ENCODE measurements around the gene HSD17B1.
"Not testable (repeated sequence)": the region's sequence is repeated elsewhere in the genome, so short reads cannot be mapped to it uniquely, and the experiment has no call there.

HSD17B1 gene

GRCh38 chr17:42525221-42525620, 27.5 kb upstream of the HSD17B1 start:
- no peak for DNase-seq (ENCODE audit: low read depth, low spot score)

- no peak for DNase-seq (ENCODE audit: low read depth, low spot score)
Measured at GRCh38 chr17:42526031-42526444, 26.7 kb upstream of the HSD17B1 start.

GRCh38 chr17:42527932-42528331, 24.8 kb upstream of the HSD17B1 start:
- DNase-seq (ENCODE audit: low read depth, low spot score), result no peak

GRCh38 chr17:42529061-42529460, 23.7 kb upstream of the HSD17B1 start:
- no peak for DNase-seq (ENCODE audit: low read depth, low spot score)

DNA sequence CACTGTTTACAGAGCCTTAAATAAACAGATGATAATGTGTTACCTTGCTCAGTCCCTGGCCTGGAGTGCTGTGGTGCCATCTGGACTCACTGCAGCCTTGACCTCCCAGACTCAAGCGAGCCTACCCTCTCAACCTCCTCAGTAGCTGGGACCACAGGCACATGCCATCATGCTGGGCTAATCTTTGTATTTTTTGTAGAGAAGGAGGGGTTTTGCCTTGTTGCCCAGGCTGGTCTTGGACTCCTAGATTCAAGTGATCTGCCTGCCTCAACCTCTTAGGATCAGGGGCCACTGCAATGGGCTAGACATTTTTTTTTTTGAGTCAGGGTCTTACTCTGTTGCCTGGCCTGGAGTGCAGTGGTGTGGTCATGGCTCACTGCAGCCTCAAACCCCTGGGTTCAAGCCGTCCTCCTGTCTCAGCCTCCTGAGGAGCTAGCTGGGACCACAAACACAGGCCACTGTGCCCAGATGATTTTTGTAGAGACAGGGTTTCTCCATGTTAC, 21.7 kb upstream of the HSD17B1 start:
- DNase-seq (ENCODE audit: low read depth, low spot score), result no peak

DNA sequence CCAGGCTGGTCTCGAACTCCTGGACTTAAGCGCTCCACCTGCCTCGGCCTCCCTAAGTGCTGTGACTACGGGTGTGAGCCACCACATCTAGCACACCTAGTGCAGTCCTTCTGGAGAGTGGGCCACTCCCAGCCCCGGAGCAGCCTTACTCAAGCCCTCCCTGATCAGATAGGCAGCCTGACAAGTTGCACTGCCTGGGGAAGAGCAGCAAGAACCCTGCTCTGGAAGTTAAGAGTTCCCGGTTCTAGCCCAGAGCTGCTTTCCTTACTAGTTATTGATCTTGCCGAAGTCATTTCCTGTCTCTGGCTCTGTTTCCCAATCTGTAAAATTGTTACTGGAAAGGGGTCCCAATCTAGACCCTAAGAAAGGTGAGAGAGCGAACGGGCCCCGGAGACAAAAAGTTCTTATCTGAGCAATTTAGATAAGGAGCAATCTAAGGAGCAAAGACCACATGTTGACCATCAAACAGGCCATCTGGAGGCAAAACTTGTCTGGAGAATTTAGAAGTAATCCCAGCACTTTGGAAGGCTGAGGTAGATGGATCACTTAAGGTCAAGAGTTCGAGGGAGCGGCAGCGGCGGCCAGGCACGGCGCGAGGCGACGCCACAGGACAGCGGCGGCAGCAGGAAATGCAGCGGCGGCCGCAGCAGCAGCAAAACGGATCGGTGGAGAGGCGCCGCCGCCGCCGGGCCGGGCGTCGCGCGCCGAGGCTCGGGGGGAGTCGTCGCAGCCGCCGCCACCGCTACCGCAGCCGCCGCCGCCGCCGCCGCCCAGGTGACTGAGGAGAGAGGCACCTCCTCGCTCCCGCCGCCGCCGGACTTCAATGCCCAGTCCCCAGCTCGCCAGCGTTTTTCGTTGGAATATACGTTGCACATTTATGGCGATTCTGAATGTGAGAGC, 21.0 kb upstream of the HSD17B1 start:
- DNase-seq (ENCODE audit: low read depth, low spot score), result no peak

GRCh38 chr17:42535155-42536047, 17.3 kb upstream of the HSD17B1 start:
- no peak for DNase-seq (ENCODE audit: low read depth, low spot score)

DNA sequence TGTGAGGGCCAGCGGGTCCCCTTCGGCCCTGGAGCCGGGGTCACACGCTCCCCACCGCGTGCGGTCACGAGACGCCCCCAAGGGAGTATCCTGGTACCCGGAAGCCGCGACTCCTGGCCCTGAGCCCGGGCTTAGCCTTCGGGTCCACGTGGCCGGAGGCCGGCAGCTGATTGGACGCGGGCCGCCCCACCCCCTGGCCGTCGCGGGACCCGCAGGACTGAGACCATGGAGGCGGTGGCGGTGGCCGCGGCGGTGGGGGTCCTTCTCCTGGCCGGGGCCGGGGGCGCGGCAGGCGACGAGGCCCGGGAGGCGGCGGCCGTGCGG, 16.7 kb upstream of the HSD17B1 start, which contains the start of gene NAGLU:
Gene NAGLU, plus strand, starts transcription at position 194 of the 324 bp plus-strand sequence. Its CDS starts 32 bp downstream, at position 226.
- DNase-seq (ENCODE audit: low read depth, low spot score), result peak; percentile 64

- DNase-seq (ENCODE audit: low read depth, low spot score), result no peak
Measured at GRCh38 chr17:42536372-42537155, 16.2 kb upstream of the HSD17B1 start.

DNA sequence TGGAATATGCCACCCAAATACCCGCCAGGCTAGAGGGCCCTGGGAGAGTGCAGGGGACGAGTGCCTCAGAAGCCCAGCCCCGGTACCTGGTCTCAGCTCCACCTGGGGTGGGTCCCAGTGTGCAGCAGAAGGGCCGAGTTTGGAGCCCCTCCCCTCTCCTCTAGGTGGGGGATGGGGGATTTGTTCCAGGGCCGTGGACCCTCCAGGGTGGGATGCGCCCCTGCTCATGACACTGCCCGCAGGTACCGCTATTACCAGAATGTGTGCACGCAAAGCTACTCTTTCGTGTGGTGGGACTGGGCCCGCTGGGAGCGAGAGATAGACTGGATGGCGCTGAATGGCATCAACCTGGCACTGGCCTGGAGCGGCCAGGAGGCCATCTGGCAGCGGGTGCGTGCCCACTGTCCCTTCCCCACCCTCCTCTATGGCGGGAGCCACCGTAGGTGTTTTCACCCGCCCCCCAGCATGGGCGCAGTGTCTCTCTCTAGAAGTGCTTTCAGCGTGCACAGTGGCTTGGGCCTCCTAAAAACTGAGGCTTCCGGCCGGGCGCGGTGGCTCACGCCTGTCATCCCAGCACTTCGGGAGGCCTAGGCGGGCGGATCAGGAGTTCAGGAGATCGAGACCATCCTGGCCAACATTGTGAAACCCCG, 15.4 kb upstream of the HSD17B1 start:
- no peak for DNase-seq (ENCODE audit: low read depth, low spot score)

GRCh38 chr17:42537826-42538451, 14.8 kb upstream of the HSD17B1 start:
- DNase-seq (ENCODE audit: low read depth, low spot score), result no peak

- no peak for DNase-seq (ENCODE audit: low read depth, low spot score)
Measured at GRCh38 chr17:42538482-42538881, 14.2 kb upstream of the HSD17B1 start.

GRCh38 chr17:42540558-42540957, 12.2 kb upstream of the HSD17B1 start:
- not testable (repeated sequence) for DNase-seq (ENCODE audit: low read depth, low spot score)

GRCh38 chr17:42541041-42541833, 11.5 kb upstream of the HSD17B1 start:
- DNase-seq (ENCODE audit: low read depth, low spot score), result no peak

- DNase-seq (ENCODE audit: low read depth, low spot score), result no peak
Measured at GRCh38 chr17:42543190-42544079, 9.3 kb upstream of the HSD17B1 start.

DNA sequence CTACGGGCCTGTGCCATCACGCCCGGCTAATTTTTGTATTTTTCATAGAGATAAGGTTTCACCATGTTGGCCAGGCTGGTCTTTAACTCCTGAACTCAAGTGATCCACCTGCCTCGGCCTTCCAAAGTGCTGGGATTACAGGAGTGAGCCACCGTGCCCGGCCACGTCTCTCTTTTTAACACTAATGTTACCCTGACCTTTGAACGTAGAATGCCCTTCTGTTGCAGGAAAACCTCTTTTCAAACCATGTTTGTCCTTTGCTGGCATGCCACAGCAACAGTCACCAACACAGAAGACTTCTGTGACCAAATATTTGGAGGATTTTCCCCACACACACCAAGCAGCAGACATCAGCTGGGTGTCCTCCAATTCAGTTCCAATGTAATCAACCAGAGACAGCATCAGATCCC, 7.8 kb upstream of the HSD17B1 start:
- DNase-seq (ENCODE audit: low read depth, low spot score), result no peak

- DNase-seq (ENCODE audit: low read depth, low spot score), result not testable (repeated sequence)
Measured at GRCh38 chr17:42545755-42546505, 6.8 kb upstream of the HSD17B1 start.

- DNase-seq (ENCODE audit: low read depth, low spot score), result no peak
Measured at GRCh38 chr17:42547001-42547461, 5.7 kb upstream of the HSD17B1 start.

All from activated CD4-positive, CD25-positive, alpha-beta regulatory T cell treated with anti-CD3 and anti-CD28 coated beads, Interleukin-2, amount 50 U/mL, for 16 hours (primary cell).